ENCODE data around the gene UBQLNL.

The UBQLNL gene

DNA sequence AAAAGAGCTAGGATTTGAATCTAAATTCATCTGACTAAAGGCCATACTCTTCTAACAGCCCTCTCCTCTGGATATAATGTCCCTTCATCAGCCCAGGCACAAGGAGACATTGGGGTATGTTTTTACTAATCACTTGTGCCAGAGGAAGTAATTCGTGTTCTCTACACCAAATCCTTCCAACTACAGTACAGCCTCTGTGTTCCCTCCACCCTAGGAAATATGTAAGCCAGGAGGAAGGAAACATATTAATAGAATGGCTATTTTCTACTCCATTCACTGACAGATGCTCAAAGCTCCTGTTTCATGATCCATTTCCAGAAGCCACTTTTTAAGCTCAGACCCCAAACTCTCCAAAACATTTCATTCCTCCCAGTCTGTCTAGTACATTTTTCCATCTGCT, 12.0 kb upstream of the UBQLNL start:
- no peak overlapping the region for H3K4me3 ChIP-seq (replicated peaks; ENCODE audit: low read depth, low read length)
- no peak for DNase-seq (ENCODE audit: low read depth)
- TF ChIP-seq, protein P1, sequence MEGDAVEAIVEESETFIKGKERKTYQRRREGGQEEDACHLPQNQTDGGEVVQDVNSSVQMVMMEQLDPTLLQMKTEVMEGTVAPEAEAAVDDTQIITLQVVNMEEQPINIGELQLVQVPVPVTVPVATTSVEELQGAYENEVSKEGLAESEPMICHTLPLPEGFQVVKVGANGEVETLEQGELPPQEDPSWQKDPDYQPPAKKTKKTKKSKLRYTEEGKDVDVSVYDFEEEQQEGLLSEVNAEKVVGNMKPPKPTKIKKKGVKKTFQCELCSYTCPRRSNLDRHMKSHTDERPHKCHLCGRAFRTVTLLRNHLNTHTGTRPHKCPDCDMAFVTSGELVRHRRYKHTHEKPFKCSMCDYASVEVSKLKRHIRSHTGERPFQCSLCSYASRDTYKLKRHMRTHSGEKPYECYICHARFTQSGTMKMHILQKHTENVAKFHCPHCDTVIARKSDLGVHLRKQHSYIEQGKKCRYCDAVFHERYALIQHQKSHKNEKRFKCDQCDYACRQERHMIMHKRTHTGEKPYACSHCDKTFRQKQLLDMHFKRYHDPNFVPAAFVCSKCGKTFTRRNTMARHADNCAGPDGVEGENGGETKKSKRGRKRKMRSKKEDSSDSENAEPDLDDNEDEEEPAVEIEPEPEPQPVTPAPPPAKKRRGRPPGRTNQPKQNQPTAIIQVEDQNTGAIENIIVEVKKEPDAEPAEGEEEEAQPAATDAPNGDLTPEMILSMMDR (IDR thresholded peaks at IDR 0.05; ENCODE audit: low read length, missing control alignments): no peak

DNA sequence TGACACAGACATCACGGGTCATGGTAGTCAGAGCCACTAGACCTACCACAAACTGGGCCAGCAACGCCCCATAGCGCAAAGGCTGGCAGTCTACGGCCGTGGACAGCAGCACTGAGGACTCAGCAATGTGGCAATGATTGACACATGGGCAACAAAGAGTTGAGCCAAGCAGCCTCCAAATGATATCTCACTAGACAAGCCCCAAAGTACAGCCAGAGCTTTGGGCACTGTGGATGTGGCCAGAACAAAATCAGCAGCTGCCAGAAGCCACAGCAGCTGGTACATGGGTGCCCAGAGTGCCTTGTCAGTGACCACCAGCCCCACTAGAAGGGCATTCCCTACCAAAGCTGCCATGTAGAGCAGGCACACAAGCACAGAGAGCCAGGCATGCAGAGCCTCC, 11.2 kb upstream of the UBQLNL start:
- no peak overlapping the region for H3K4me3 ChIP-seq (replicated peaks; ENCODE audit: low read depth, low read length)
- TF ChIP-seq, protein P1 (IDR thresholded peaks at IDR 0.05; ENCODE audit: low read length, missing control alignments): no peak
- no peak for DNase-seq (ENCODE audit: low read depth)

DNA sequence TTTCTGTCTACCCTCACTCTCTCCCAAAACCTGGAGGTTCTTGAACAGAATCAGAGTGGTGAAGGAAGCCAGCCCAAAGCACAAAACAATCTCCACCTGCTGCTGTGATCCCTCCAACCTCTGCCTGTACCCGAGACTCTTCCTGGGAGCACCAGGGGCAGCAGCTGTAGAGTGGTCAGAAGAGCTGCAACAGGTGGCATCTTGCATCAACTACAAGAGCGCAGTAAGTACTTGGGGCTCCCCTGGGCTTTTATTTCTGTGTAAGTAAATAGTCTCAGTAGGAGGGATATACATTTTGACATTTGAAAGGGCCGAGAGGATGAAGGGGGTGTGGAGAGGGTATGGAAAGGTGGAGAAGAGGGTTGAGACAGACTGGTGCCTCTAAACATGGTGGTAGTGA, 8.3 kb upstream of the UBQLNL start:
- TF ChIP-seq, protein P1 (IDR thresholded peaks at IDR 0.05; ENCODE audit: low read length, missing control alignments): no peak
- no peak for DNase-seq (ENCODE audit: low read depth)
- no peak overlapping the region for H3K4me3 ChIP-seq (replicated peaks; ENCODE audit: low read depth, low read length)

DNA sequence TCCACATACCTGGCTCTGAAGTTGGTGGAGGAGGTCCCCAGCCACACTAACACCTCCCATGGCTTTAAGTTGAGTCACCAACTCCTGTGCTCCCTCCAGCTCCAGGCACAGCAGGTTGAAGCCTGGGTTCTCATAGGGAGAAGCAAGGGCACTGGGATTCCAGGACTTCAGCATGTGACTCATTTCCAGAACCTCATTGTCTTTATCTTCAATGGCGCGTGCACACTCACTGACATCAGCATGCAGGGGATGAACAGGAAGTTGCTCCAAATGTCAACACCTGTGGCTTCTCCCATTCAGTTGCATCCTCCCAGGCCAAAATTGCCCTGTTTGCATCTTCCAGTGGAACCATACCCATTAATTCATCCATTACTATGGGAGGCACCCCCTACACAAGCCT, 5.8 kb upstream of the UBQLNL start:
- DNase-seq (ENCODE audit: low read depth): peak; percentile 17
- TF ChIP-seq, protein P1 (IDR thresholded peaks at IDR 0.05; ENCODE audit: low read length, missing control alignments): no peak
- H3K4me3 ChIP-seq (replicated peaks; ENCODE audit: low read depth, low read length): no peak overlapping the region

DNA sequence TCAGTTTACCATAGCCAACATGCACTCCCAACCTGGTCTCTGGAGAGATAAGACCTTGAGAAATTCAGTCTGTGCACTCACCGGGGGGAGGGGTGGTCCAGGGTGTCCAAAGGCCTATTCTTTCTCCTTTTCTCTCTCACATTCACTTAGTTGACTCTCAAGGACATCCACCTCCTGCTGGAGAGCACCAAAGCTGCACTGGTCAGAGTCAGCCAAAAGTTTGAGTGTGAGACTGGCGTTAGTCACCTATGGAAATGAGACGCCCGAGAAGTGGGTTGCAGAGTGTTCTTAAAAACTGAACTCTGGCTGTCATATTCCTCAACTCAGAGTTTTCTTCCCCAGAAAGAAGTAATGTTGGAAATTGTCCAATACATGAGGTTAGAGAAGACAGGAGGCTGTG, 5.0 kb upstream of the UBQLNL start:
- TF ChIP-seq, protein P1 (IDR thresholded peaks at IDR 0.05; ENCODE audit: low read length, missing control alignments): no peak
- no peak overlapping the region for H3K4me3 ChIP-seq (replicated peaks; ENCODE audit: low read depth, low read length)
- DNase-seq (ENCODE audit: low read depth): no peak

DNA sequence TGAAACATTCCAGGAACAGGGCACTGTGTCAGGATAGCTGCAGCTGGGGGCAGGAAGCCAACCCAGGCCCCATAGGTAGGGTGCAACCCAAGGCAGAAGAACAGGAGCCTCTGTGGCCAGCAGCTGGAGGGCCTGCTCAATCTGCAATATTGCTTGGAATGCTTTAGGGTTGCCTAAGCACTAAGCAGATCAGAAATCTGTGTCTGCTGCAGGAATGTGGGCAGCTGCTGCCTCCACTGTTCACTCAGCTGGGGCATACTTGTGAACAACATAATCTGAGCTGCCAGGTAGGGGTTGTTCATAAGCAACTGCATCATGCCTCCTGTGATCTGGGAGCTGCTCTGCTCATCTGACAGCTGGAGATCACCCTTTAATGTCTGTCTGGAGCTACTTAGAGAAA, 1.7 kb downstream of the UBQLNL start:
- TF ChIP-seq, protein P1 (IDR thresholded peaks at IDR 0.05; ENCODE audit: low read length, missing control alignments): no peak
- DNase-seq (ENCODE audit: low read depth): no peak

DNA sequence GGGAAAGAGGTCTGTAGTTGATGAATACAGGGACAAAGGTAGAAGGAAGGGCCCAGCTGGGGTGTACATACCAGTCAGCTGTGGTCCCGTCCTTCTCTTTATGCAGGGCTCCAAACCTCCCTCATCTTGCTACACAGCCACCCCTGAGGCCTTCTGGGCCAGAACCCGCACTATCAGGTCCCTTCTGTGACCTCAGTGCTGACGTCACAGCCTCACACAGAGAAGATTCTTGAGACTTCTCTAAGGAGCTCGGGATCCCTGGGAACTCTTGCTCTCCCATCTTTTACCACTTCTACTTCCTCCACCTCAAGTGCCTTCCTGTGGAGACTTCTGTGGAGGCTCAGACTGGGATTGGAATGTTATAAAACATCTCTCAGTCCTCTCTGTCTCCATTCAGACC, 6.7 kb downstream of the UBQLNL start, which contains the start of gene UBQLN3:
Gene UBQLN3 (minus strand): TSS at position 155 of the 400 bp plus-strand sequence. CDS start 399 bp downstream, outside the sequence.
- DNase-seq (ENCODE audit: low read depth): no peak
- TF ChIP-seq, protein P1 (IDR thresholded peaks at IDR 0.05; ENCODE audit: low read length, missing control alignments): no peak
- no peak within 1 kb of the TSS for H3K4me3 ChIP-seq (replicated peaks; ENCODE audit: low read depth, low read length)

More for the DNA sequence above, 1.7 kb downstream of the UBQLNL start:
- no peak overlapping the region for H3K4me3 ChIP-seq (replicated peaks; ENCODE audit: low read depth, low read length)

All from fibroblast of pulmonary artery (primary cell).